Activated CD8-positive, alpha-beta memory T cell treated with anti-CD3 and anti-CD28 coated beads, Interleukin-2, amount 50 U/mL, for 48 hours (primary cell): ENCODE measurements around the gene EIF4G3.
"Not testable (repeated sequence)": the region's sequence is repeated elsewhere in the genome, so short reads cannot be mapped to it uniquely, and the experiment has no call there.

ENCODE experiments used
- DNase-seq: peaks from one replicate; pipeline ENCODE4 v3.0.0-alpha.2; 2020

Gene EIF4G3

GRCh38 chr1:21099034-21099868, 77.4 kb downstream of the EIF4G3 start:
- DNase-seq = no peak

- DNase-seq = no peak
Observed at GRCh38 chr1:21098186-21098915, 78.3 kb downstream of the EIF4G3 start.

GRCh38 chr1:21097729-21098128, 79.0 kb downstream of the EIF4G3 start:
- DNase-seq = no peak

- no peak for DNase-seq
Observed at GRCh38 chr1:21095976-21096375, 80.7 kb downstream of the EIF4G3 start.

- not testable (repeated sequence) for DNase-seq
Observed at GRCh38 chr1:21094282-21094681, 82.4 kb downstream of the EIF4G3 start.

GRCh38 chr1:21093271-21093958, 83.3 kb downstream of the EIF4G3 start:
- not testable (repeated sequence) for DNase-seq

GRCh38 chr1:21092545-21092944, 84.2 kb downstream of the EIF4G3 start:
- not testable (repeated sequence) for DNase-seq

GRCh38 chr1:21091053-21091690, 85.5 kb downstream of the EIF4G3 start:
- not testable (repeated sequence) for DNase-seq

GRCh38 chr1:21090463-21090862, 86.2 kb downstream of the EIF4G3 start:
- DNase-seq = no peak

GRCh38 chr1:21089731-21090130, 87.0 kb downstream of the EIF4G3 start:
- DNase-seq = no peak

GRCh38 chr1:21089299-21089698, 87.4 kb downstream of the EIF4G3 start:
- DNase-seq = no peak

GRCh38 chr1:21084111-21084810, 92.4 kb downstream of the EIF4G3 start:
- no peak for DNase-seq

GRCh38 chr1:21082073-21082472, 94.6 kb downstream of the EIF4G3 start:
- no peak for DNase-seq

- DNase-seq = no peak
Observed at GRCh38 chr1:21077085-21077484, 99.6 kb downstream of the EIF4G3 start.

GRCh38 chr1:21072721-21073120, 104.0 kb downstream of the EIF4G3 start:
- DNase-seq = no peak

GRCh38 chr1:21069549-21069948, 107.1 kb downstream of the EIF4G3 start:
- no peak for DNase-seq

GRCh38 chr1:21068937-21069336, 107.8 kb downstream of the EIF4G3 start:
- DNase-seq = no peak

GRCh38 chr1:21067551-21068227, 109.0 kb downstream of the EIF4G3 start:
- no peak for DNase-seq

GRCh38 chr1:21066356-21067012, 110.2 kb downstream of the EIF4G3 start:
- DNase-seq = no peak

- DNase-seq = no peak
Observed at GRCh38 chr1:21065851-21066250, 110.8 kb downstream of the EIF4G3 start.

- no peak for DNase-seq
Observed at GRCh38 chr1:21064057-21064456, 112.6 kb downstream of the EIF4G3 start.
